HG03025 (cell line): ENCODE measurements around the gene MDH1.

Source experiments
- ATAC-seq: cut with Tn5 transposase; IDR thresholded peaks from one replicate; pipeline ENCODE4 v1.9.1; 2021; ENCODE audit warnings: mild to moderate bottlenecking, moderate library complexity; ENCODE audit not compliant: unreplicated experiment, low FRiP score

Gene MDH1

GRCh38 chr2:63628403-63628942 is 39.7 kb downstream of the MDH1 start:
- ATAC-seq: no peak

- ATAC-seq: no peak
Observed at GRCh38 chr2:63631501-63631900, 42.7 kb downstream of the MDH1 start.

- ATAC-seq: no peak
Observed at GRCh38 chr2:63632382-63632781, 43.6 kb downstream of the MDH1 start.

GRCh38 chr2:63639344-63639743 is 50.6 kb downstream of the MDH1 start:
- no peak for ATAC-seq

GRCh38 chr2:63642946-63643345 is 54.2 kb downstream of the MDH1 start:
- no peak for ATAC-seq

GRCh38 chr2:63643486-63643885 is 54.7 kb downstream of the MDH1 start:
- ATAC-seq: no peak

GRCh38 chr2:63648632-63649031 is 59.9 kb downstream of the MDH1 start:
- ATAC-seq: no peak

GRCh38 chr2:63649829-63650228 is 61.1 kb downstream of the MDH1 start:
- ATAC-seq: no peak

GRCh38 chr2:63650756-63651155 is 62.0 kb downstream of the MDH1 start:
- no peak for ATAC-seq

- no peak for ATAC-seq
Observed at GRCh38 chr2:63651356-63651755, 62.6 kb downstream of the MDH1 start.

GRCh38 chr2:63651861-63652651 is 63.3 kb downstream of the MDH1 start:
- ATAC-seq: no peak

- no peak for ATAC-seq
Observed at GRCh38 chr2:63652652-63652985, 63.9 kb downstream of the MDH1 start.

GRCh38 chr2:63654959-63655358 is 66.2 kb downstream of the MDH1 start:
- ATAC-seq: no peak
